ENCODE measurements around the gene METTL25.

DNA sequence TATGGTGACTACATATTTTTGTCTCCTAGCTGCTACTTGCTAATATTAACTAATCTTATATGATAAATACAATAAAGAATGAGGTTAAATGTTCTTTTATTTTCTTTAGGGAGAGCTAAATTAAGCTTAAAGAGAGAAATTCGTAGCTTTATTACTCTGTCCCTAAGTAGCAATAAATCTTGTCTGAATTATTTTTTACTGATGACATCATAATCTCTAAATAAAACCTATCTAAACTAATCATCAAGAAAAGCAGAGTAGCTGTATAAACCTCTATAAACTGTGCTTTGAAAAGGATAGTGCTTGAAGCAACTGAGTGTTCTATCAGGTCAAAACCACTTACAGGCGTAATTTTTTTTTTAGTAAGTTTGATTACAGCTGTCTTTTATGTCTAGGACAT lies 42.5 kb downstream of the METTL25 start:
- TF ChIP-seq EZH2 (optimal IDR thresholded peaks at IDR 0.05; ENCODE audit: low read depth, low read length) (no peak), EZH2phosphoT487 (IDR thresholded peaks at IDR 0.05; ENCODE audit: low read length) (no peak)
- TF ChIP-seq, protein P1, sequence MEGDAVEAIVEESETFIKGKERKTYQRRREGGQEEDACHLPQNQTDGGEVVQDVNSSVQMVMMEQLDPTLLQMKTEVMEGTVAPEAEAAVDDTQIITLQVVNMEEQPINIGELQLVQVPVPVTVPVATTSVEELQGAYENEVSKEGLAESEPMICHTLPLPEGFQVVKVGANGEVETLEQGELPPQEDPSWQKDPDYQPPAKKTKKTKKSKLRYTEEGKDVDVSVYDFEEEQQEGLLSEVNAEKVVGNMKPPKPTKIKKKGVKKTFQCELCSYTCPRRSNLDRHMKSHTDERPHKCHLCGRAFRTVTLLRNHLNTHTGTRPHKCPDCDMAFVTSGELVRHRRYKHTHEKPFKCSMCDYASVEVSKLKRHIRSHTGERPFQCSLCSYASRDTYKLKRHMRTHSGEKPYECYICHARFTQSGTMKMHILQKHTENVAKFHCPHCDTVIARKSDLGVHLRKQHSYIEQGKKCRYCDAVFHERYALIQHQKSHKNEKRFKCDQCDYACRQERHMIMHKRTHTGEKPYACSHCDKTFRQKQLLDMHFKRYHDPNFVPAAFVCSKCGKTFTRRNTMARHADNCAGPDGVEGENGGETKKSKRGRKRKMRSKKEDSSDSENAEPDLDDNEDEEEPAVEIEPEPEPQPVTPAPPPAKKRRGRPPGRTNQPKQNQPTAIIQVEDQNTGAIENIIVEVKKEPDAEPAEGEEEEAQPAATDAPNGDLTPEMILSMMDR (IDR thresholded peaks at IDR 0.05; ENCODE audit: low read length): no peak
